SK-N-SH (cell line): ENCODE data around the gene RAB7B. TPM values are rescaled to one million over a fixed set of nuclear protein-coding genes. Genes with fewer than 3 reads are reported as not detected.

ENCODE experiments used
- CTCF ChIA-PET: fragments of 300-600, 350-600 bp; formaldehyde crosslinking; extraction: SDS; loops from one replicate; lab custom pipeline; 2021; lab: Yijun Ruan, JAX
- POLR2A ChIA-PET: fragments of 350-600 bp; sonication (Branson Sonifier 250); formaldehyde crosslinking; extraction: SDS; loops from one replicate; lab custom pipeline; 2020; ENCODE audit warnings: antibody characterized with exemption, inconsistent platforms; lab: Yijun Ruan, JAX
- DNase-seq: peaks from one replicate; pipeline ENCODE4 v3.0.0; 2012
- H2AFZ ChIP-seq: fragments of 200-600 bp; sonication (generic); 2 replicates; pipeline ENCODE4 v1.8.1; 2016; ENCODE audit warnings: antibody characterized with exemption, mild to moderate bottlenecking, low read depth
- H3F3A ChIP-seq: fragments of 200-600 bp; sonication (generic); replicated peaks from 2 replicates; pipeline ENCODE3; 2016; ENCODE audit warnings: antibody characterized with exemption, mild to moderate bottlenecking; ENCODE audit not compliant: insufficient read depth
- H3K27ac ChIP-seq, 2 experiments: fragments of 200-500 bp in 1 of 2; fragments of 200-600 bp in 1 of 2; sonication (Bioruptor generic) in 1 of 2; sonication (generic), shearing (Covaris generic) in 1 of 2; 2 replicates each; pipeline versions ENCODE4 v1.5.1 to v1.6.1; 2014 to 2016; ENCODE audit warnings: low read depth in 2 of 2, inconsistent platforms in 1 of 2, low read length in 1 of 2, mild to moderate bottlenecking in 1 of 2, mixed read lengths in 1 of 2
- H3K27me3 ChIP-seq: fragments of 200-600 bp; sonication (generic), shearing (Covaris generic); 2 replicates; pipeline ENCODE4 v1.6.1; 2016; ENCODE audit warnings: mixed run types; ENCODE audit not compliant: insufficient read depth
- H3K36me3 ChIP-seq, 2 experiments: fragments of 200-500 bp in 1 of 2; fragments of 200-600 bp in 1 of 2; sonication (Bioruptor generic) in 1 of 2; sonication (generic) in 1 of 2; replicated peaks in 1 of 2; 2 replicates each; pipeline versions ENCODE3 to v1.5.1; 2014 to 2016; ENCODE audit warnings: low read length in 1 of 2, mild to moderate bottlenecking in 1 of 2; ENCODE audit not compliant: insufficient read depth in 2 of 2, control insufficient read depth in 1 of 2
- H3K4me1 ChIP-seq, 2 experiments: fragments of 200-500 bp in 1 of 2; fragments of 200-600 bp in 1 of 2; sonication (Bioruptor generic) in 1 of 2; sonication (generic), shearing (Covaris generic) in 1 of 2; 2 replicates each; pipeline versions ENCODE4 v1.5.1 to v1.6.1; 2014 to 2016; ENCODE audit warnings: low read depth in 1 of 2, low read length in 1 of 2, mixed run types in 1 of 2; ENCODE audit not compliant: insufficient read depth in 2 of 2, control insufficient read depth in 1 of 2
- H3K4me2 ChIP-seq: fragments of 200-600 bp; sonication (generic), shearing (Covaris generic); 2 replicates; pipeline ENCODE4 v1.6.1; 2017; ENCODE audit warnings: mixed run types
- H3K4me3 ChIP-seq, 2 experiments: fragments of 200-500 bp in 1 of 2; fragments of 200-600 bp in 1 of 2; sonication (Bioruptor generic) in 1 of 2; sonication (generic), shearing (Covaris generic) in 1 of 2; 2 replicates each; pipeline versions ENCODE4 v1.5.1 to v1.8.1; 2014 to 2016; ENCODE audit warnings: low read depth in 2 of 2, inconsistent platforms in 1 of 2, low read length in 1 of 2, mild to moderate bottlenecking in 1 of 2, mixed read lengths in 1 of 2, moderate library complexity in 1 of 2
- H3K79me2 ChIP-seq: fragments of 200-600 bp; sonication (generic); 2 replicates; pipeline ENCODE4 v1.8.1; 2017; ENCODE audit warnings: mild to moderate bottlenecking; ENCODE audit not compliant: insufficient read depth
- H3K9ac ChIP-seq: fragments of 200-600 bp; sonication (generic); 2 replicates; pipeline ENCODE4 v1.6.1; 2017; ENCODE audit warnings: mixed run types
- H3K9me2 ChIP-seq: fragments of 200-600 bp; sonication (generic); 2 replicates; pipeline ENCODE4 v1.6.1; 2017; ENCODE audit warnings: mixed run types
- H3K9me3 ChIP-seq: fragments of 200-600 bp; sonication (generic); 2 replicates; pipeline ENCODE4 v1.6.1; 2017; ENCODE audit warnings: mixed run types, mild to moderate bottlenecking, moderate library complexity
- H4K20me1 ChIP-seq: fragments of 200-600 bp; sonication (generic); 2 replicates; pipeline ENCODE4 v1.6.1; 2017; ENCODE audit warnings: mild to moderate bottlenecking, mixed run types; ENCODE audit not compliant: insufficient read depth
- CHD2 ChIP-seq: fragments of 150-350 bp; IDR thresholded peaks from 2 replicates; pipeline ENCODE4 v1.6.1; 2018; ENCODE audit warnings: low read length; ENCODE audit not compliant: partially characterized antibody
- CTCF ChIP-seq: fragments of 200-600 bp; sonication (generic); IDR thresholded peaks from 2 replicates; pipeline ENCODE4 v1.6.1; 2017; ENCODE audit warnings: antibody characterized with exemption, mild to moderate bottlenecking, moderate library complexity
- EP300 ChIP-seq, 2 experiments: IDR thresholded peaks; 2 replicates each; pipeline versions ENCODE4 v1.4.0 to v1.6.1; 2012; ENCODE audit warnings: borderline replicate concordance in 1 of 2, low read depth in 1 of 2, low read length in 1 of 2
- FOSL2 ChIP-seq: IDR thresholded peaks from 2 replicates; pipeline ENCODE4 v1.4.0; 2012; ENCODE audit warnings: low read depth, mild to moderate bottlenecking, moderate library complexity, borderline replicate concordance
- FOXJ3 ChIP-seq: sonication (generic); formaldehyde crosslinking; IDR thresholded peaks from 2 replicates; pipeline ENCODE4 v1.5.1; 2020; ENCODE audit warnings: mild to moderate bottlenecking, missing genetic modification reagents
- FOXM1 ChIP-seq: IDR thresholded peaks from 2 replicates; pipeline ENCODE4 v1.4.0; 2012; ENCODE audit warnings: low read depth, mild to moderate bottlenecking
- GABPA ChIP-seq: IDR thresholded peaks from 2 replicates; pipeline ENCODE4 v1.4.0; 2012; ENCODE audit warnings: low read depth, mild to moderate bottlenecking
- GATA2 ChIP-seq: sonication (generic); formaldehyde crosslinking; IDR thresholded peaks from 2 replicates; pipeline ENCODE4 v1.5.0; 2020; ENCODE audit warnings: mild to moderate bottlenecking, missing genetic modification reagents
- IRF3 ChIP-seq: fragments of 150-350 bp; IDR thresholded peaks from 2 replicates; pipeline ENCODE4 v1.6.1; 2016; ENCODE audit warnings: mild to moderate bottlenecking, low read depth, low read length
- MAX ChIP-seq: IDR thresholded peaks from 2 replicates; pipeline ENCODE4 v1.4.0; 2012; ENCODE audit warnings: low read depth
- MXI1 ChIP-seq: IDR thresholded peaks from 2 replicates; pipeline ENCODE4 v1.6.1; 2012; ENCODE audit warnings: mild to moderate bottlenecking, low read depth, low read length, improper control_type of control experiment
- NFIC ChIP-seq: IDR thresholded peaks from 2 replicates; pipeline ENCODE4 v1.4.0; 2012; ENCODE audit warnings: borderline replicate concordance
- NRF1 ChIP-seq: IDR thresholded peaks from 2 replicates; pipeline ENCODE4 v1.6.1; 2012; ENCODE audit warnings: low read depth, mild to moderate bottlenecking, low read length
- PBX3 ChIP-seq: IDR thresholded peaks from 2 replicates; pipeline ENCODE4; 2012
- RXRA ChIP-seq: IDR thresholded peaks from 2 replicates; pipeline ENCODE4 v1.4.0; 2012; ENCODE audit warnings: low read depth, mild to moderate bottlenecking, borderline replicate concordance
- TCF12 ChIP-seq: IDR thresholded peaks from 2 replicates; pipeline ENCODE4 v1.4.0; 2012
- WGBS: methylation state at CpG from one replicate; pipeline ENCODE4 v1.1.6; 2017; ENCODE audit warnings: low lambda C conversion rate; 5-methylcytosine and 5-hydroxymethylcytosine counted together
- polyA plus RNA-seq, 3 experiments: library from polyadenylated mRNA; depleted of rRNA; stranded (reverse); fragments of >200 nt; gene quantifications; 2 replicates each; pipeline ENCODE4 v1.2.3, GENCODE V29; 2012

The RAB7B gene
- polyA plus RNA-seq, 1 of the 3 experiments (the other 2 are of a cell fraction) = 0.15 TPM

GRCh38 chr1:205973377-205974232 lies 29.6 kb downstream of the RAB7B start:
- no peak overlapping the region for H2AFZ ChIP-seq

GRCh38 chr1:205972491-205973168 lies 30.6 kb downstream of the RAB7B start:
- H3K4me2 ChIP-seq = no peak overlapping the region
- no peak overlapping the region for H3K9ac ChIP-seq
- H3K9me2 ChIP-seq = no peaks in the 10 kb centered on the region
- H3K79me2 ChIP-seq = no peaks in the 10 kb centered on the region
- TF ChIP-seq FOSL2 (no peak), FOXJ3 (CRISPR knock-in tag) (no peak), IRF3 (no peak), GABPA (no peak), FOXM1 (no peak)
- TF ChIP-seq, all 33 proteins: peak for 0
- Histone ChIP-seq H3F3A (no peaks in the 10 kb centered on the region), H3K36me3 (no peaks in the 10 kb centered on the region), H4K20me1 (no peaks in the 10 kb centered on the region), H3K27ac (no peak overlapping the region), H3K9me3 (no peaks in the 10 kb centered on the region), H3K4me1 (peaks cover 0 to 2% of the 10 kb centered on the region in 2 experiments; a peak in 1 of 4 replicates), H2AFZ (no peak overlapping the region), H3K27me3 (no peaks in the 10 kb centered on the region), H3K4me3 (no peak overlapping the region)
- 64% methylated on average over 11 of the region's 11 CpGs for WGBS
- CTCF ChIA-PET = interaction anchor here (0.7 to 2.1 kb wide), 4 partner anchors 54 to 261 kb away, joined by 3 to 8 read pairs (median 5); no protein-coding TSS in a partner anchor
- POLR2A ChIA-PET = no interaction called here
- peak; percentile 36 for DNase-seq

More at GRCh38 chr1:205973377-205974232, 29.6 kb downstream of the RAB7B start:
- H4K20me1 ChIP-seq = no peaks in the 10 kb centered on the region
- CTCF ChIA-PET = no interaction called here
- no peak for TF ChIP-seq TCF12
- H3K27ac ChIP-seq = no peak overlapping the region
- no peak for DNase-seq
- no peaks in the 10 kb centered on the region for H3K27me3 ChIP-seq
- no peak overlapping the region for H3K4me2 ChIP-seq
- H3K9ac ChIP-seq = no peak overlapping the region
- H3K9me2 ChIP-seq = no peaks in the 10 kb centered on the region
- H3K4me3 ChIP-seq = no peak overlapping the region
- H3K9me3 ChIP-seq = no peaks in the 10 kb centered on the region
- POLR2A ChIA-PET = no interaction called here
- no peaks in the 10 kb centered on the region for H3F3A ChIP-seq
- no peaks in the 10 kb centered on the region for H3K36me3 ChIP-seq
- H3K79me2 ChIP-seq = no peaks in the 10 kb centered on the region
- WGBS = 88% methylated on average over 8 of the region's 8 CpGs
- peaks cover 0 to 2% of the 10 kb centered on the region in 2 experiments; a peak in 1 of 4 replicates for H3K4me1 ChIP-seq

- no peaks in the 10 kb centered on the region for H4K20me1 ChIP-seq
- H3K4me1 ChIP-seq = peaks cover 0 to 2% of the 10 kb centered on the region in 2 experiments; a peak in 1 of 4 replicates
- H3K36me3 ChIP-seq = no peaks in the 10 kb centered on the region
- no peak overlapping the region for H2AFZ ChIP-seq
- H3K9me2 ChIP-seq = no peaks in the 10 kb centered on the region
- no peak overlapping the region for H3K27ac ChIP-seq
- no peaks in the 10 kb centered on the region for H3K9me3 ChIP-seq
- ChIA-PET CTCF (interaction anchor here (0.7 to 2.5 kb wide), 6 partner anchors 53 to 314 kb away, joined by 3 to 10 read pairs (median 5); no protein-coding TSS in a partner anchor), POLR2A (no interaction called here)
- H3K9ac ChIP-seq = no peak overlapping the region
- H3K4me3 ChIP-seq = no peak overlapping the region
- 71% methylated on average over 4 of the region's 4 CpGs for WGBS
- no peaks in the 10 kb centered on the region for H3K27me3 ChIP-seq
- H3F3A ChIP-seq = no peaks in the 10 kb centered on the region
- no peak overlapping the region for H3K4me2 ChIP-seq
- H3K79me2 ChIP-seq = no peaks in the 10 kb centered on the region
- no peak for DNase-seq
- TF ChIP-seq EP300 (IDR thresholded peaks at IDR 0.05; ENCODE audit: borderline replicate concordance in 1 of 2, low read depth in 1 of 2, low read length in 1 of 2) = no peak
- TF ChIP-seq GATA2 = no peak
- TF ChIP-seq NFIC = no peak
- no peak for TF ChIP-seq RXRA
- no peak for TF ChIP-seq FOSL2
- TF ChIP-seq MAX = no peak
- no peak for TF ChIP-seq CTCF
- TF ChIP-seq MXI1 = no peak
- no peak for TF ChIP-seq PBX3
- TF ChIP-seq NRF1 = no peak
- no peak for TF ChIP-seq CHD2
These were observed 31.1 kb downstream of the RAB7B start for GRCh38 chr1:205972081-205972480.
